B cell (primary cell): Measurements from ENCODE around the gene VWA3B.

Experiments
- EZH2 ChIP-seq: IDR thresholded peaks from 2 replicates; pipeline ENCODE4 v1.6.1; 2012; ENCODE audit warnings: borderline replicate concordance, low read depth, mild to moderate bottlenecking, moderate library complexity, low read length; ENCODE audit not compliant: insufficient read depth, poor library complexity, severe bottlenecking
- TF ChIP-seq, protein P1 (sequence below): fragments of 200-600 bp; IDR thresholded peaks from one replicate; pipeline ENCODE4 v1.8.0; 2022; ENCODE audit warnings: antibody characterized with exemption, mild to moderate bottlenecking

DNA sequence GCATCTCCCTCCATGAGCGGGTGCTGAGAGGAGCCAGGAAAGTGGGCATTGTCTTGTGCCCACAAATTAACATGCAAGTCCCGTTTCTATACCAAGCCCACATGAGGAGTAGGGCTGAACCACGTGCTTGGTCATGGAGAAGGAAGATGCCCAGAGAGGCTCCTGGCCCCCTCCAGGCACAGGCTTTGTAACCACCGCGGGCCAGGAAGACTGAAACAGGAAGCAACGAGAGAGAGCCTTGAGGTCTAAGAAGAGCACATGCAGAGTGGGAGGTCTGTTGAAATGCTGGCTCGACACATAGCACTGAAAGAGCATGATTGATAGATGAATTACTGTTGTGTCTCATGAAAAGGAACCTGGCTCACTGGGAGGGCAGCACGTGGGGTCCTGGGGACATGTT lies 36.3 kb downstream of the VWA3B start:
- TF ChIP-seq, protein P1, sequence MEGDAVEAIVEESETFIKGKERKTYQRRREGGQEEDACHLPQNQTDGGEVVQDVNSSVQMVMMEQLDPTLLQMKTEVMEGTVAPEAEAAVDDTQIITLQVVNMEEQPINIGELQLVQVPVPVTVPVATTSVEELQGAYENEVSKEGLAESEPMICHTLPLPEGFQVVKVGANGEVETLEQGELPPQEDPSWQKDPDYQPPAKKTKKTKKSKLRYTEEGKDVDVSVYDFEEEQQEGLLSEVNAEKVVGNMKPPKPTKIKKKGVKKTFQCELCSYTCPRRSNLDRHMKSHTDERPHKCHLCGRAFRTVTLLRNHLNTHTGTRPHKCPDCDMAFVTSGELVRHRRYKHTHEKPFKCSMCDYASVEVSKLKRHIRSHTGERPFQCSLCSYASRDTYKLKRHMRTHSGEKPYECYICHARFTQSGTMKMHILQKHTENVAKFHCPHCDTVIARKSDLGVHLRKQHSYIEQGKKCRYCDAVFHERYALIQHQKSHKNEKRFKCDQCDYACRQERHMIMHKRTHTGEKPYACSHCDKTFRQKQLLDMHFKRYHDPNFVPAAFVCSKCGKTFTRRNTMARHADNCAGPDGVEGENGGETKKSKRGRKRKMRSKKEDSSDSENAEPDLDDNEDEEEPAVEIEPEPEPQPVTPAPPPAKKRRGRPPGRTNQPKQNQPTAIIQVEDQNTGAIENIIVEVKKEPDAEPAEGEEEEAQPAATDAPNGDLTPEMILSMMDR: no peak
- TF ChIP-seq EZH2: no peak
